ENCODE measurements around the gene KLC1.

KLC1 gene

DNA sequence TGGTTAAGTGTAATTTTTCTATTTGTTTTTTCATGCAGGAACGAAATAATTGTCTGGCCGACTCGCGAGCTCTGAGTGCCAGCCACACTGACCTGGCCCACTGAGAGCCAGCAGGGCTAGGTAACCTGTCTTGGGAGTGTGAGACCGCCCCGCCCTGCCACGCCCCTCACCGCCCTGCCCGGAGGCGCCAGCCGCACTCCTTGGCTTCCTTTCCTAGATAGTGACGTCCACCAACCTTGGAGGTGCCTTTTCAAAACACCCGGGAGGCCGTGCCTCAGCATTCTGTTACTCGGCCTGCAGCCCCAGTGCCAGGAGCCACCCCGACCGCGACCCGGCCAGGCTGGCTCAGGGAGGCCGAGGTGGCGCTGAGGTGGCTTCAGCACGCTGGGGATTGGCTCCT, 64.5 kb downstream of the KLC1 start:
- DNase-seq = no peak

GRCh38 chr14:103694572-103695026, 65.6 kb downstream of the KLC1 start:
- no peak for DNase-seq

- DNase-seq = no peak
Observed at GRCh38 chr14:103695296-103696069, 66.5 kb downstream of the KLC1 start.

DNA sequence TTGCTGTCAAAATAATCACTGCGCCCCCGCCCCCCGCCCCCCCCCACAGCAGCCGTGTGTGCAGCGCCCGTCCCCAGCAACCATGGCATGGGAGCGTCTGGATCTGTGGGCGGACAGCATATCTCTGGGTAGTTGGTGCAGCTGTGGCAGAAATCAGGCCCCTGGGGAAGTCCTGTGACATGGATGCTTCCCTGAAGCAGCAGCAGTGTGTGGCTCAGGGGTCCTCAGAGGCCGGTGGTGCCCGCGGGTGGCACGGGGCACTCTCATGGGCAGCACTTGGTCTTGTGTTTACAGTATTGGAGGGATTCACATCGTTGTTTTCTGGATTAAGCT, 67.0 kb downstream of the KLC1 start:
- DNase-seq = no peak

- no peak for DNase-seq
Observed at GRCh38 chr14:103696466-103697071, 67.6 kb downstream of the KLC1 start.

- no peak for DNase-seq
Observed at GRCh38 chr14:103697206-103697602, 68.2 kb downstream of the KLC1 start.

DNA sequence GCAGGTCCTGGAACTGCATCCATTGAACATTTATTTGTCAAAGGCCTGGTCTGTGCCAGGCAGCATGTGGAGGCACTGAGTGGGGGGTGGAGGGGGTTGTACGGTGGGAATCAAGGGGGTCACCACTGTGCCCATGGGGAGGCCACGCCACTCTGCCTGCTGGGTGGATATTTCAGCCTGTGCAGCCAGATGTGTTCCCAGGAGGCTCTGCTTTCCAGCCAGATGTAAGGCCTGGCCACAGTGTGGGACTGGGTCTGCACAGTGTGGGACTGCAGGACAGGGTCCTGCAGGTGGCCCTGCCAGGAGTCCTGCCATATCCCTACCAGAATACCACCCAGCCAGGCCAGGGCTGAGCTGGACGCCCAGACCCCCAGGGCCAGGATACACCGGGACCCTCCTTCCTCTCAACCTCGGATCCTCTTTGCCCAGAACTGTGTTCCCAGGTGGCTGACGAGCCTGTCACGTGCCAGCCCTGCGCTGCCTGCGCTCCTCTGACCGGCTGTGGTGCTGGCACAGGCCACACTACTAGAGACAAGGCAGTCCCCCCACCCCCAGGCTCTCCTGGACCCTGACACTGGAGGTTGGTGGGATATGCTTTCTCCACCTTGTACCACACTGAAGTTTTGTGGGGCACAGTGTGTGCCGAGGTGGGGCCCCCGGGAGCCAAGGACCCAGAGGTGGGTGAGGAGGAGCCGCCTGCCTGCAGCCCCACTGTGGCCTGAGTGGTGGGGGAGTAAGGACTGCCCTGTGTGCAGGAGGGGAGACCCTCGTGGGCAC, 68.8 kb downstream of the KLC1 start:
- no peak for DNase-seq

- DNase-seq = peak; percentile 11
Observed at GRCh38 chr14:103698380-103699260, 69.6 kb downstream of the KLC1 start.

- DNase-seq = no peak
Observed at GRCh38 chr14:103699261-103699661, 70.2 kb downstream of the KLC1 start.

GRCh38 chr14:103699901-103700752, 71.1 kb downstream of the KLC1 start:
- DNase-seq = no peak

DNA sequence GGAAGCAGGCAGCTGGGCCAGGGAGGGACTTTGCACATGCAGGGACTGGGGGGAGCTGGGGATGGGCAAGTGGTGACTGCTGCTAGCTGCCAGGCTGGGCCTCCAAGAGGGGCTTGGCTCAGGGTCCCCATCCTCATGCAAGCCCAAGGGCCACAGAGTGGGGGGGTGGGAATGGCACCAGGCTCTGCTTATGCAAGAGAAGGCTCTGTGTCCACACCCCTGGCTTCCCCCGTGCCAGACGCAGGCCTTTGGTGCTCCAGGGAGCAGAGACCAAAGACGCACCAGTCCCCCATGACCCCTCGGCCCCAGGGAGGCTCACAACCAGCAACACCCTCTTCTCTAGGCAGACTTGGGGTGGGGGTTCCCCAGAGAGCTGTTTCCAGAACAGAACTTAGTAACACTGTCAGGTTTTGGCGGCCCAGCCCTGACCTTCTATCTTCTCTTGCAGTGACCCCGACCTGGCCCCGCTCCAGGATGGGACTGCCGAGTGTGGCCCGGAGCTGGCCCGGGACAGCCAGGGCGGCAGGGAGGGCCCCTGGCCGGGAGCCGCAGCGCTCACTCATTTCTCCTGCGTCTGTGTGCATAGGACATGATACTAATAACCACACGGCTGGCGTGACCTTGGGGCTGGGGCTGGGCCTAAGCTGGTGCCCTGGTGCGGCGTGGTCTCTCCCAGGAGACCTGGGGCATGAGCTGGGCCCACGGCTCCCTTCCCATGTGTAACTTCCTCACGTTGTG, 71.9 kb downstream of the KLC1 start:
- no peak for DNase-seq

- DNase-seq = no peak
Observed at GRCh38 chr14:103702095-103702494, 73.1 kb downstream of the KLC1 start.

- DNase-seq = no peak
Observed at GRCh38 chr14:103702497-103703432, 73.8 kb downstream of the KLC1 start.

- no peak for DNase-seq
Observed at GRCh38 chr14:103703433-103704385, 74.7 kb downstream of the KLC1 start.

- no peak for DNase-seq
Observed at GRCh38 chr14:103704708-103705107, 75.7 kb downstream of the KLC1 start.

DNA sequence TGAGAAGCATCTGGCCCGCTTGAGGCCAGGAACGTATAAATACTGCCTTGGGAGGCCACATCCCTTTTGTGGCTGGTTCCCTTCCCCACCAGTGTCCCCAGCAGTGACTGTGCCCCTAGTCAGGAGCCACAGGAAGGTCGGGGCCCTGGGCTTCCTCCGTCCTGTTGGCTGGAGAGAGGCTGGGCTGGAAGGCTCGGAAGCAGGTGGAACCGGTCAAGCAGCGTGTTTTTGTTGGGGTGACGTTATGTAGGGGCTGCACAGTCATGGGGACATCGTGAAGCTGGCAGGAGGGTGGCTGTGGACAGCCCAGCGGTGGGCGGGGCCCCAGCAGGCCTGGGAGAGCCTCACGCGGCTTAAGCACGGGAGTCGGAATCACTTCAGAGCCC, 76.1 kb downstream of the KLC1 start:
- DNase-seq = no peak

- DNase-seq = no peak
Observed at GRCh38 chr14:103705504-103706284, 76.7 kb downstream of the KLC1 start.
